RWPE2 (cell line): ENCODE data around the gene MAP1S.

Source experiments
- ATAC-seq: fragments of 200-7000 bp; cut with Tn5 transposase; 3 replicates; pipeline ENCODE4 v1.9.1; 2021; ENCODE audit warnings: low read depth
- DNase-seq: peaks from one replicate; pipeline ENCODE4 v3.0.0-alpha.2; 2020; ENCODE audit warnings: low spot score
- H3K27ac ChIP-seq: fragments of 450-650 bp; 2 replicates; pipeline ENCODE4 v1.5.1; 2017; ENCODE audit warnings: mild to moderate bottlenecking; ENCODE audit not compliant: poor library complexity, severe bottlenecking
- H3K27me3 ChIP-seq: fragments of 250-450 bp; sonication (Bioruptor Pico); 2 replicates; pipeline ENCODE4 v1.5.1; 2021; ENCODE audit warnings: mild to moderate bottlenecking, moderate library complexity; ENCODE audit not compliant: insufficient read depth, poor library complexity, severe bottlenecking
- H3K36me3 ChIP-seq: fragments of 250-450 bp; sonication (Bioruptor Pico); 2 replicates; pipeline ENCODE4 v1.5.1; 2020; ENCODE audit warnings: low read depth, mild to moderate bottlenecking, moderate library complexity
- H3K4me1 ChIP-seq: fragments of 250-450 bp; sonication (Bioruptor Pico); 2 replicates; pipeline ENCODE4 v1.5.1; 2021; ENCODE audit warnings: mild to moderate bottlenecking, moderate library complexity; ENCODE audit not compliant: insufficient read depth, poor library complexity, severe bottlenecking
- H3K4me3 ChIP-seq: fragments of 250-450 bp; sonication (Bioruptor Pico); 2 replicates; pipeline ENCODE4 v1.5.1; 2021; ENCODE audit warnings: mild to moderate bottlenecking, moderate library complexity; ENCODE audit not compliant: severe bottlenecking
- H3K9me3 ChIP-seq: fragments of 250-450 bp; sonication (Bioruptor Pico); 2 replicates; pipeline ENCODE4 v1.5.1; 2021; ENCODE audit warnings: mild to moderate bottlenecking, moderate library complexity; ENCODE audit not compliant: severe bottlenecking
- TF ChIP-seq, protein P1 (sequence below): fragments of 450-650 bp; IDR thresholded peaks from one replicate; pipeline ENCODE4 v1.5.1; 2017; ENCODE audit warnings: mild to moderate bottlenecking, moderate library complexity; ENCODE audit not compliant: poor library complexity, severe bottlenecking

The MAP1S gene

DNA sequence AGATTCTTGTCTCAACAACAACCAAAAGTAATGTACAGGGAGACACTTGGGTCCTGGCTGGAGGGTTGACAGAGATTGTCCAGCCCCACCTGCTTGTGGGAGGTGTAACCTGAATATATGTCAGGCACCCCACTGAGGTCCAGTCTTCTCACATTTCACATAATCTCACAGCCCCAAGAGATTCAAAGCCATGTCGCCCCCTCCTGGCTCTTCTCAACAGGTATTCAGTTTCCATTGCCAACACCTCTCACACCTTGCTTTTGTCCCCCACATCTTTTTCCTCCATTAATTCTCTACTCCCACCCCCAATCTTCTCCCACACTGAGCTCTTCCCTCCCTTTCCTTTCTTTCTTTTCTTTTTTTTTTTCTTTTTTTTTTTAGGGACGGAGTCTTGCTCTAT, 42.3 kb upstream of the MAP1S start:
- H3K4me3 ChIP-seq: no peak overlapping the region

DNA sequence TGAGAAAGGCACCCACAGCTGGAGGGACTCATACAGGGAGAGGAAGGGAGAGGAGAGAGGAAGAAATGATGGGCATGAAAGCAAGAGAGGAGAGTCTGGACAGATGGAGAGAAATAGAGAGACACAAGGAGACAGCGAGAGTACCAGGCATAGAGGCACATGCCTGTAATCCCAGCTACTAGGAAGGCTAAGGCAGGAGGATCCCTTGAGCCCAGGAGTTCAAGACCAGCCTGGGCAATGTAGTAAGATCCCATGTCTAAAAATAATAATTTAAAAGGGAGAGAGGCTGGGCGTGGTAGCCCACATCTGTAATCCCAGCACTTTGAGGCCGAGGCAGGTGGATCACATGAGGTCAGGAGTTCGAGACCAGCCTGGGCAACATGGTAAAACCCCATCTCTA, 40.4 kb upstream of the MAP1S start:
- ATAC-seq: no peak
- TF ChIP-seq, protein P1, sequence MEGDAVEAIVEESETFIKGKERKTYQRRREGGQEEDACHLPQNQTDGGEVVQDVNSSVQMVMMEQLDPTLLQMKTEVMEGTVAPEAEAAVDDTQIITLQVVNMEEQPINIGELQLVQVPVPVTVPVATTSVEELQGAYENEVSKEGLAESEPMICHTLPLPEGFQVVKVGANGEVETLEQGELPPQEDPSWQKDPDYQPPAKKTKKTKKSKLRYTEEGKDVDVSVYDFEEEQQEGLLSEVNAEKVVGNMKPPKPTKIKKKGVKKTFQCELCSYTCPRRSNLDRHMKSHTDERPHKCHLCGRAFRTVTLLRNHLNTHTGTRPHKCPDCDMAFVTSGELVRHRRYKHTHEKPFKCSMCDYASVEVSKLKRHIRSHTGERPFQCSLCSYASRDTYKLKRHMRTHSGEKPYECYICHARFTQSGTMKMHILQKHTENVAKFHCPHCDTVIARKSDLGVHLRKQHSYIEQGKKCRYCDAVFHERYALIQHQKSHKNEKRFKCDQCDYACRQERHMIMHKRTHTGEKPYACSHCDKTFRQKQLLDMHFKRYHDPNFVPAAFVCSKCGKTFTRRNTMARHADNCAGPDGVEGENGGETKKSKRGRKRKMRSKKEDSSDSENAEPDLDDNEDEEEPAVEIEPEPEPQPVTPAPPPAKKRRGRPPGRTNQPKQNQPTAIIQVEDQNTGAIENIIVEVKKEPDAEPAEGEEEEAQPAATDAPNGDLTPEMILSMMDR: no peak
- no peaks in the 10 kb centered on the region for H3K4me1 ChIP-seq
- no peak for DNase-seq
- no peak overlapping the region for H3K4me3 ChIP-seq
- no peaks in the 10 kb centered on the region for H3K36me3 ChIP-seq
- H3K9me3 ChIP-seq: no peaks in the 10 kb centered on the region
- H3K27ac ChIP-seq: no peak overlapping the region
- peaks cover 10% of the 10 kb centered on the region for H3K27me3 ChIP-seq

More for the DNA sequence above, 42.3 kb upstream of the MAP1S start:
- Histone ChIP-seq H3K36me3 (no peaks in the 10 kb centered on the region), H3K4me1 (no peaks in the 10 kb centered on the region), H3K9me3 (no peaks in the 10 kb centered on the region), H3K27ac (no peak overlapping the region), H3K27me3 (peaks cover 10% of the 10 kb centered on the region)
- no peak for ATAC-seq
- no peak for DNase-seq
- TF ChIP-seq, protein P1: peak; percentile 10

DNA sequence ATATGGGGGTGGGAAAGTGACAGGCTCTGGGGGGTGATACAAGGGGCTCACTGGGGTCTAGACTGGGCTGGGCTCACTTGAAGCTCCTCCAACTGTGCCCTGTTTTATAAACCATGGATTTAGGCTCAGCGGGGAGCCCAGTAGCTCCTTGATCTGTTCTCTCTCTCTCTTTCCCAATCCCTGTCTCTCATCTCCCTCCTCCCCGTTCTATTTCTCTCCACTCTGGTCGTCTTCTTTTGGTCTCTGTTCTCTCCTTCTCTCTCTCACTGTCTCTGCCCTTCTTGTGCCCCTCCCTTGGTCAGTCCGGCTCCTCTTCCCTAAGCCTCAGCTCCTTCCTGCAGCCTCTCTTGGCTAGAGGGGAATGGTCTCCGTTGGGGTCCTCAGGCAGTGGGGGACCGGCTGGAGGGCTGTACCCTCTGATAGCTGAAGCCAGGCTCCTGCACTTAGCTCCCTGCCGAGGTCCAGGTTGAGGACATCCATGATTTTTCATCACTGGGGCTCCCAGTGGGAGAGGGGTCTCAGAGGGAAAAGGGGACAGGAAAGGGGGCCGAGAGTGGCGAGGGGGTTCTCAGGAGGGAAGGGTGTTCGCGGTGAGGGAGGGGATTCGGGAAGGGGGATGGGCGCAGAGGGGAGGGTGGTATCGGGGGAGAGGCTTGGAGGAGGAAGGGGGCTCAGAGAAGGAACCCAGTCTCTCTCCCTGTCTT, 39.6 kb upstream of the MAP1S start:
- Histone ChIP-seq H3K36me3 (no peaks in the 10 kb centered on the region), H3K4me1 (no peaks in the 10 kb centered on the region), H3K4me3 (no peak overlapping the region), H3K27ac (no peak overlapping the region), H3K9me3 (no peaks in the 10 kb centered on the region), H3K27me3 (peaks cover 10% of the 10 kb centered on the region)
- TF ChIP-seq, protein P1: no peak
- ATAC-seq: no peak
- DNase-seq: no peak

DNA sequence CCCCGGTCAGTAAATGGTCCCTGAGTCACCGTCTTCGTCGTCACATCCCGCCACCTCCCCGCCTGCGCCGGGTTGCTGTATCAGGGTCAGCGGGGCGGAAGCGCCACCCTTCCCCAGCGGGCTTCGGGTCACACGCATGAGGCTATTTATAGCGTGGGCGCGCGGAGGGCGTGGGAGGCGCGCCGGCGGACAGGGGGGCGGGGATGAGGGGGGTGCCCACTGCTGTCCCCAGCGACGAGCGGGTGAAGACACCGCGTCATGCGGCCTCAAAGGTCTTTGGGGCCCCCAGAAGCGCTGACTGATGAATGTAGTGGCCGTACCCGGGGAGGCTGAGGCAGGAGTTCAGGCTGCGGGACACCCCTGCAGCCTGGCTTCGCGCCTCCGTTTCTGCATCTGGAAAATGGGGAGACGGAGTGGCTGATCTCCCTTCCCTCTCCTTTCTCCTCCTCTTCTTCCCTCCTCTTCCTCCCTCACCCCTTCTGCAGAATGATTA, 39.0 kb upstream of the MAP1S start:
- DNase-seq (no peak), ATAC-seq (peak; percentile 65; the same call in 2 of the 3 replicates)
- Histone ChIP-seq H3K36me3 (no peaks in the 10 kb centered on the region), H3K27ac (no peak overlapping the region), H3K4me3 (no peak overlapping the region), H3K4me1 (no peaks in the 10 kb centered on the region), H3K27me3 (peaks cover 10% of the 10 kb centered on the region), H3K9me3 (no peaks in the 10 kb centered on the region)
- TF ChIP-seq, protein P1: no peak

DNA sequence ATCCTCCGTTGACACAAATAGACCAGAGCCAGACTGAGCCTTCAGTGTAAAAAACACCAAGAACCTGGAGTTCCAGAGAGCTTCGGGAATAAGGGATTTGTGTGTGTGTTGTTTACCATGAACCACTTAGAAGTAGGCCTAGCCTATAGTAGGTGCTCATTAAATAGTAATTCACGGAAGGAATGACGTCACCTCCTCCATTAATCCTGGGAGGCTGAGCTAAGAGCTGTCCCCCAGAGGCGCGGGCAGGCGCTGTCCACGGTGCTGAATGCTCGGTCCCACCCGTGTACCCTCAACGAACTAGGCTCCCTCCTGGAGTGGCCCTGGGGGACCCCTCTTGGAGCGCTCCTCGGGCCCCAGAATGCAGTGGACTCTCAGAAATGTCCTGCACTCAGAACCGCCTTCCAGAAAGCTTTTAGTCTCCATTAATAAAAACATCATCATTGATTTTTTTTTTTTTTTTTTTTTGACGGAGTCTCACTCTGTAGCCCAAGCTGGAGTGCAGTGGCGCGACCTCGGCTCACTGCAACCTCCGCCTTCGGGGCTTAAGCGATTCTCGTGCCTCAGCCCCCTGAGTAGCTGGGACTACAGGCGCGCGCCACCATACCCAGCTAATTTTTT, 37.7 kb upstream of the MAP1S start:
- TF ChIP-seq, protein P1: no peak
- H3K27me3 ChIP-seq: peaks cover 15% of the 10 kb centered on the region
- ATAC-seq: no peak

More for the DNA sequence above, 37.7 kb upstream of the MAP1S start:
- Histone ChIP-seq H3K9me3 (no peaks in the 10 kb centered on the region), H3K27ac (no peak overlapping the region), H3K4me3 (no peak overlapping the region), H3K36me3 (no peaks in the 10 kb centered on the region), H3K4me1 (no peaks in the 10 kb centered on the region)
- DNase-seq: no peak
